ENCODE results near the gene KDM4B.

The KDM4B gene

DNA sequence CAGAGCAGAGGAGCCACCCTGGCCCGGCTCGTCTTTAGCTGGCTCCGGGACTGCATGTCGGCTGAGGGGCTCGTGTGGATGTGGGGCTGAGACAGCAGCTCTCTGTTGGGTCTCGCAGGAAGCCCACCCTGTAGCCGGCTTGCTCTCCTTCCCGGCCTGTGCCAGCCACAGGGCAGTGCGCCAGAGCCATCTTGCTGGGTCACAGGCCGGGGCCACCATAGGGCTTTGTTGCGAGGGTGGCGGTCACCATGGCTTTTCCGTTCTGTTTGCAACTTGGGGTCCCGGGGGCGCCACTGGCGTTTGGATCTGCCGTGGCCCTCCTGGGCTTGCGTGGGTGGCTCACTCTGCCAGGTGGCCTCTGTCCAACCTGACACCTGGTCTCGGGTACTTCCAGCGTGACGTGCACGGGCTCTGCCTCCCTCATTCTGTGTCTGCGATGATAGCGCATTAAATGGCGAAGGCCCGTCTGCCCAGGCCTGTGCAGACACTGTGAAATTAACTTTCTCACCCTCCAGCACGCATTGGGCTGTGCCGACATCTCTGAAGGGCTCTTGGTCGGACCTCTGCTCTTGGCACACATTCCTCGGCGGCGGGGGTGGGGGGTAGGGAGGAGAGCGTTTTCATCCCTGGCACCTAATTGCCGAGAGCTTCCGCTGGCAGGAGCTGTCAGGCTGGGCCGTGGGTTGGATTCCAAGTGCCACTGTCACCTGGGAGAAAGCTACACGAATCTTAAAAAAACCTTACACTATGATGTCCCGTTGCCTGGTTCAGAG is 95.1 kb downstream of the KDM4B start:
- no peak for DNase-seq
- Histone ChIP-seq H3K27me3 (ENCODE audit: insufficient read depth, low read length, poor library complexity) (no peaks in the 10 kb centered on the region), H3K79me2 (ENCODE audit: insufficient read depth, low read length) (no peaks in the 10 kb centered on the region), H3K36me3 (ENCODE audit: insufficient read depth, low read length) (peaks cover 78% of the 10 kb centered on the region), H3K9me3 (ENCODE audit: insufficient read depth, low read length, severe bottlenecking) (peaks cover 11% of the 10 kb centered on the region), H3K4me1 (ENCODE audit: insufficient read depth, low read length) (no peaks in the 10 kb centered on the region), H4K20me1 (ENCODE audit: insufficient read depth, low read length) (peaks cover 28% of the 10 kb centered on the region), H3K27ac (ENCODE audit: low read length) (no peak overlapping the region), H3K9ac (ENCODE audit: low read depth, low read length) (no peak overlapping the region), H2AFZ (ENCODE audit: low read depth, low read length) (no peak overlapping the region), H3K4me3 (ENCODE audit: low read depth in 1 of 2, low read length in 2 of 2) (no peak overlapping the region), H3K4me2 (ENCODE audit: insufficient read depth, low read length) (no peak overlapping the region)
- no peak for TF ChIP-seq EZH2 (IDR thresholded peaks at IDR 0.05; ENCODE audit: borderline replicate concordance, low read depth, low read length, severe bottlenecking)
- TF ChIP-seq, protein P1, sequence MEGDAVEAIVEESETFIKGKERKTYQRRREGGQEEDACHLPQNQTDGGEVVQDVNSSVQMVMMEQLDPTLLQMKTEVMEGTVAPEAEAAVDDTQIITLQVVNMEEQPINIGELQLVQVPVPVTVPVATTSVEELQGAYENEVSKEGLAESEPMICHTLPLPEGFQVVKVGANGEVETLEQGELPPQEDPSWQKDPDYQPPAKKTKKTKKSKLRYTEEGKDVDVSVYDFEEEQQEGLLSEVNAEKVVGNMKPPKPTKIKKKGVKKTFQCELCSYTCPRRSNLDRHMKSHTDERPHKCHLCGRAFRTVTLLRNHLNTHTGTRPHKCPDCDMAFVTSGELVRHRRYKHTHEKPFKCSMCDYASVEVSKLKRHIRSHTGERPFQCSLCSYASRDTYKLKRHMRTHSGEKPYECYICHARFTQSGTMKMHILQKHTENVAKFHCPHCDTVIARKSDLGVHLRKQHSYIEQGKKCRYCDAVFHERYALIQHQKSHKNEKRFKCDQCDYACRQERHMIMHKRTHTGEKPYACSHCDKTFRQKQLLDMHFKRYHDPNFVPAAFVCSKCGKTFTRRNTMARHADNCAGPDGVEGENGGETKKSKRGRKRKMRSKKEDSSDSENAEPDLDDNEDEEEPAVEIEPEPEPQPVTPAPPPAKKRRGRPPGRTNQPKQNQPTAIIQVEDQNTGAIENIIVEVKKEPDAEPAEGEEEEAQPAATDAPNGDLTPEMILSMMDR (IDR thresholded peaks at IDR 0.05; ENCODE audit: borderline replicate concordance, extremely low read depth, low read length, poor library complexity, severe bottlenecking): no peak
- no peak for ATAC-seq (ENCODE audit: insufficient read depth, low read depth)

DNA sequence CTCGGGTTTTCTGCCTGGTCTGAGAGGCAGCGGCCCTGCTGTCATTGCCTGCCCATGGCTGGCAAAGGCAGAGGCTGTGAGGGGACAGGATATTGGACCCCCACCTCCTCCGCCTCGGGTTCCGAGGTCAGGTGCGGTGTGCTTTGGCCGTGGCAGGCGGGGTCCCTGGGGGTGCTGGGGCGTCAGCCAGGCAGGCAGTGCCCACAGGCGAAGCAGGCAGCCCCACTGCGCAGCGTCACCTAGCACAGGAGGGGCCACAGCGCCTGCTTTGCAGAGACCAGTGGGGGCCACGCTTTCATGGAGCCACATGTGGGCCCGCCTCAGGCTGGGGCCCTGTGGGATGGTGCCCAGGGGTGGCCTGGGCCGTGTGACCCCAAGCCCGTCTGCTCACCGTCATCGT is 96.0 kb downstream of the KDM4B start:
- Histone ChIP-seq H3K4me1 (ENCODE audit: insufficient read depth, low read length) (no peaks in the 10 kb centered on the region), H3K36me3 (ENCODE audit: insufficient read depth, low read length) (peaks cover 69% of the 10 kb centered on the region), H3K27ac (ENCODE audit: low read length) (no peak overlapping the region), H3K79me2 (ENCODE audit: insufficient read depth, low read length) (no peaks in the 10 kb centered on the region), H3K9me3 (ENCODE audit: insufficient read depth, low read length, severe bottlenecking) (peaks cover 11% of the 10 kb centered on the region), H3K27me3 (ENCODE audit: insufficient read depth, low read length, poor library complexity) (no peaks in the 10 kb centered on the region), H3K4me3 (ENCODE audit: low read depth in 1 of 2, low read length in 2 of 2) (no peak overlapping the region), H3K9ac (ENCODE audit: low read depth, low read length) (no peak overlapping the region), H2AFZ (ENCODE audit: low read depth, low read length) (no peak overlapping the region), H4K20me1 (ENCODE audit: insufficient read depth, low read length) (peaks cover 30% of the 10 kb centered on the region), H3K4me2 (ENCODE audit: insufficient read depth, low read length) (no peak overlapping the region)
- DNase-seq (no peak), ATAC-seq (ENCODE audit: insufficient read depth, low read depth) (no peak)
- TF ChIP-seq, protein P1 (IDR thresholded peaks at IDR 0.05; ENCODE audit: borderline replicate concordance, extremely low read depth, low read length, poor library complexity, severe bottlenecking): no peak
- TF ChIP-seq EZH2 (IDR thresholded peaks at IDR 0.05; ENCODE audit: borderline replicate concordance, low read depth, low read length, severe bottlenecking): no peak

DNA sequence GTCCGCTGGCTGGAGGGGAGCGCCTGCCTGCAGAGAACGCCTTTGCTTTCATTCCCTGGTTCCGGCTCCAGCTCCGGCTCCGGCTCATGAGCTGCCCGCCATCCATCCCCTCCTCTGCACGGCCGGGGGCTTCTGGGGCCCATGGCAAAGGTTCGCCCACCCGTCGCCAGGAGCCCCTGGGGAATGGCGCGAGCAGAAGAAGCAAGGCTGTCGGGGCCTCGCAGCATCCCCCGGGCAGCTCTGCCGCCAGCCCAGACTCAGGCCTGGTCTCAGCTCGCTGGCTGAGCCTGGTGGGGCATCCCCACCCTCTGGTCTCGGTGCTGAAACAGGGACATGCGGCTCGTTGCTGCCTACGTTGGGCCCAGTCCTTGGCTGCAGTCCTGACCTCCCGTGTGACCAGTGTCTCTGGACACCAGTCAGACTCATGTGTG is 96.8 kb downstream of the KDM4B start:
- H3K79me2 ChIP-seq (ENCODE audit: insufficient read depth, low read length): no peaks in the 10 kb centered on the region
- peaks cover 34% of the 10 kb centered on the region for H4K20me1 ChIP-seq (ENCODE audit: insufficient read depth, low read length)
- no peak overlapping the region for H3K9ac ChIP-seq (ENCODE audit: low read depth, low read length)
- H3K36me3 ChIP-seq (ENCODE audit: insufficient read depth, low read length): peaks cover 65% of the 10 kb centered on the region
- H3K4me2 ChIP-seq (ENCODE audit: insufficient read depth, low read length): no peak overlapping the region
- H3K27ac ChIP-seq (ENCODE audit: low read length): no peak overlapping the region
- no peaks in the 10 kb centered on the region for H3K4me1 ChIP-seq (ENCODE audit: insufficient read depth, low read length)
- no peak for DNase-seq
- H3K9me3 ChIP-seq (ENCODE audit: insufficient read depth, low read length, severe bottlenecking): peaks cover 9% of the 10 kb centered on the region
- no peak for ATAC-seq (ENCODE audit: insufficient read depth, low read depth)
- H2AFZ ChIP-seq (ENCODE audit: low read depth, low read length): no peak overlapping the region
- TF ChIP-seq EZH2 (IDR thresholded peaks at IDR 0.05; ENCODE audit: borderline replicate concordance, low read depth, low read length, severe bottlenecking): no peak
- TF ChIP-seq, protein P1 (IDR thresholded peaks at IDR 0.05; ENCODE audit: borderline replicate concordance, extremely low read depth, low read length, poor library complexity, severe bottlenecking): no peak
- H3K27me3 ChIP-seq (ENCODE audit: insufficient read depth, low read length, poor library complexity): no peaks in the 10 kb centered on the region
- no peak overlapping the region for H3K4me3 ChIP-seq (ENCODE audit: low read depth in 1 of 2, low read length in 2 of 2)

Data from DND-41 (cell line).